Subcutaneous abdominal adipose tissue (tissue), 5 donors: Measurements from ENCODE around the gene INCENP.

Experiments used
- H3K27ac ChIP-seq: one replicate; pipeline ENCODE4 v1.7.0; 2013; ENCODE audit warnings: low read depth, mild to moderate bottlenecking, inconsistent platforms, low read length, moderate library complexity
- H3K27me3 ChIP-seq, 5 donors: one replicate each; pipeline ENCODE4 v1.7.0; 2013; ENCODE audit warnings: low read length in 5 of 5, inconsistent platforms in 1 of 5; ENCODE audit not compliant: control insufficient read depth in 5 of 5, insufficient read depth in 4 of 5
- H3K36me3 ChIP-seq, 5 donors: one replicate each; pipeline ENCODE4 v1.7.0; 2013; ENCODE audit warnings: low read length in 5 of 5; ENCODE audit not compliant: control insufficient read depth in 5 of 5, insufficient read depth in 5 of 5
- H3K4me1 ChIP-seq, 5 donors: one replicate each; pipeline ENCODE4 v1.7.0; 2013; ENCODE audit warnings: low read length in 5 of 5, mild to moderate bottlenecking in 3 of 5, moderate library complexity in 1 of 5; ENCODE audit not compliant: control insufficient read depth in 5 of 5, insufficient read depth in 5 of 5
- H3K4me3 ChIP-seq, 5 donors: one replicate each; pipeline ENCODE4 v1.7.0; 2013; ENCODE audit warnings: low read length in 5 of 5, low read depth in 1 of 5
- H3K9ac ChIP-seq, 5 donors: one replicate each; pipeline ENCODE4 v1.7.0; 2013; ENCODE audit warnings: low read length in 5 of 5, mild to moderate bottlenecking in 4 of 5, moderate library complexity in 3 of 5
- H3K9me3 ChIP-seq, 5 donors: one replicate each; pipeline ENCODE4 v1.7.0; 2013; ENCODE audit warnings: low read length in 5 of 5; ENCODE audit not compliant: control insufficient read depth in 5 of 5
- donor health status: healthy.
- donor health status: healthy.
- donor health status: healthy.
- donor health status: healthy.
- donor health status: healthy.

INCENP gene

DNA sequence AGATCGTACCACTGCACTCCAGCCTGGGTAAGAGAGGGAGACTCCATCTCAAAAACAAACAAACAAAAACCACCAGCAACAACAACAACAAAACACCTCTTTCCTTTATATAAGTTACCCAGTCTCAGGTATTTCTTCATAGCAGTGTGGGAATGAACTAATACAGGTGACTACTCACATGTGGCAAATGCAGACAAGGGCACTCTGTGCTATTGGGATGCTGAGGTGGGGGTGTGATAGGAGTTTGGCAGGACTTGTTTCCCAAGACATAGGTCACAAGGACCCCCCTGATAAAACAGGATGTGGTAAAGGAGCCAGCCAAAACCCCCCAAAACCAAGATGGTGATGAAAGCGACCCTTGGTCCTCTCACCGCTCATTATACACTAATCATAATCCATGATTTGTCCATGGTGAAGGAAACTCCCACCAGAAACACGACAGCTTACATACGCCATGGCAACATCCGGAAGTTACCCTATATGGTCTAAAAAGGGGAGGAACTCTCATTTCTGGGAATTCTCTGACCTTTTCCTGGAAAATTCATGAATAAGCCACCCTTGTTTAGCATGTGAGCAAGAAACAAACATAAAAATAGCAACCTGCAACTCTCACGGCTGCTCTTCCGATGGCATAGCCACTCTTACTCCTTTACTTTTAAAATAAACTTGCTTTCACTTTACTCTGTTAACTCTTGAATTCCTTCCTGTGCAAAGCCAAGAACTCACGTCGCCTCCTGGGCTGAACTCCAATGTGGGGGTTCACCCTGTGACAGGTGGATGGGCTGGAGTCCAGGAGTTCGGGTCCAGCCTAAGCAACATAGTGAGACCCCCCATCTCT is 18.8 kb upstream of the INCENP start:
- Histone ChIP-seq H3K27ac (peak overlapping the region; percentile 66), H3K27me3 (no peaks in the 10 kb centered on the region), H3K9ac (peak overlapping the region in 4 of 5 donors; percentile 23 to 71 (median 52)), H3K4me1 (peaks cover 7 to 20% (median 13%) of the 10 kb centered on the region in 5 donors), H3K9me3 (no peaks in the 10 kb centered on the region), H3K4me3 (peak overlapping the region; percentile 33 to 67 (median 52)), H3K36me3 (no peaks in the 10 kb centered on the region)

DNA sequence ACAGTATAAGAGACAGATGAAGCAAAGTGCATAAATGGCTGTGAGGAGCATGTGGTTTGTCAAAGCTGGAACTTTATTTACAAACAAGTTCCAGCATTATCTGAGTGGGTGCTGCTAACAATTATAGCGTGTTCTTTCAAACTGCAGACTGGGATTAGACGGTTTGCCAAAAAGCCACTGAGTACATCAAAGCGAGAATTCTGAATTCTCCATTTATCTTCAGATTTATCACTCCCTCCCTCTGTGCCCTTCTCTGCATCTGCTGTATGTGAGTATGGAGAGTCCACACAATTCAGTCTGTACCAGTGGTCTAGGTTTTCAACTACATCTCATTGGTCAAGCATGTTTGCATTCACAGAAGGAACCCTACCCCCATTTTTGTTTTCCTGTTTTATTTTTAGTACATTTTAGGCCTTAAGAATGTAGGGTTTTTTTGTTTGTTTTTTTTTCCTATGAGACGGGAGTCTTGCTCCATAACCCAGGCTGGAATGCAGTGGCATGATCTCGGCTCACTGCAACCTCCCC is 18.1 kb upstream of the INCENP start:
- Histone ChIP-seq H3K27me3 (no peaks in the 10 kb centered on the region), H3K36me3 (no peaks in the 10 kb centered on the region), H3K9me3 (no peaks in the 10 kb centered on the region), H3K4me1 (peaks cover 7 to 20% (median 13%) of the 10 kb centered on the region in 5 donors), H3K4me3 (peak overlapping the region; percentile 33 to 67 (median 52)), H3K27ac (peak overlapping the region; percentile 66), H3K9ac (peak overlapping the region in 4 of 5 donors; percentile 23 to 71 (median 52))

DNA sequence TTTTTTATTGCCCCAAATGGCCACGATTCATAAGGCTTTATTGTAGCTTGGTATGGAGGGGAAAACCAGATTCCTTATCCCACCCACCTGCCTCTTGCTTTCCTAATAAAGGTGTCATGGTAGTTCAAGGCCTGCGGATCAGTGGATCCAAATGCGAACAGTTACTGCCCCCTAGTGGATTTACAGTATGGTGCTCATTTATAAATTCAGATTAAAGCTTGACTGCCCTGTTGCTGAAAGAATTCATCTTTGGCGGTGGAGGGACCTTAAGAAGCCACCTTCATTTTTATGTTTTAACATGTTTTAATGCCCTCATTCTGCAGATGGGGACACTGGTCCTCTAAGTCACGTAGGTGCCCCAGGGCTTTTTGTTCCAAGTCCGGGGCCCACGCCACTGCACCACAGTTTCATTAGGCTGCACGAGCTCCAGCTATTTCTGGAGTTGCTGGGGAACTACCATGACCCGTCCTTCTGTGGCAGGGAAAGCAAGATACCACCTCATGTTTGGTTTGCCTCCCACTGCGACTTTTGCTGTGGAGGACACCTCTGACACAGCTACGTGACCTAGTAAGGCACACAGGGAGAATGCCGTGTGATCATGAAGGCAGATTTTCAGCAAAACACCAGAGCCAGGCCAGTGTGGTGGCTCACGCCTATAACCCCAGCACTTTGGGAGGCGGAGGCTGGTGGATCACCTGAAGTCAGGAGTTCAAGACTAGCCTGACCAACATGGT is 15.6 kb upstream of the INCENP start:
- no peaks in the 10 kb centered on the region for H3K9me3 ChIP-seq
- H3K27me3 ChIP-seq = no peaks in the 10 kb centered on the region
- no peak overlapping the region for H3K27ac ChIP-seq
- H3K4me3 ChIP-seq = no peak overlapping the region
- H3K4me1 ChIP-seq = peaks cover 7 to 28% (median 18%) of the 10 kb centered on the region in 5 donors
- no peak overlapping the region for H3K9ac ChIP-seq
- H3K36me3 ChIP-seq = no peaks in the 10 kb centered on the region

DNA sequence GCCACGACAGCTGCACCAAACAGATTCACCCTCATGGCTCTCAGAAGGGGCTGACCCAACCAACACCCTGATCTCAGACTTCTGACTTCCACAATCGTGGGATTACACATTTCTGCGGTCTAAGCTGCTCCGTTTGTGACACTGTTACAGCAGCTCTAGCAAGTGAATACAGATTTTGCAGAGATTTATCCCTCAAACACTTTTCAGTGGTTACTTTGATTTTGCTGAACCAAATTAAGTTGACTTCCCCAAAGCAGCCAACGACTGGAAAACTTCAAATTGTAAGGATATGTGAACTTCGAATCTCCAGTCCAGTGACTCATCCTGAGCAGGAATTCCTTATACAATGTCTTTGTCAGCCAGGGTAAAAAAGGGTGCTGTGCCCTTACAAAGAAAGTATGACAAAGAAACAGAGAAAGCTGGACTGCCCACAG is 14.8 kb upstream of the INCENP start:
- no peaks in the 10 kb centered on the region for H3K36me3 ChIP-seq
- H3K9me3 ChIP-seq = no peaks in the 10 kb centered on the region
- H3K4me3 ChIP-seq = no peak overlapping the region
- H3K9ac ChIP-seq = no peak overlapping the region
- no peak overlapping the region for H3K27ac ChIP-seq
- H3K27me3 ChIP-seq = no peaks in the 10 kb centered on the region
- H3K4me1 ChIP-seq = peaks cover 7 to 28% (median 18%) of the 10 kb centered on the region in 5 donors

DNA sequence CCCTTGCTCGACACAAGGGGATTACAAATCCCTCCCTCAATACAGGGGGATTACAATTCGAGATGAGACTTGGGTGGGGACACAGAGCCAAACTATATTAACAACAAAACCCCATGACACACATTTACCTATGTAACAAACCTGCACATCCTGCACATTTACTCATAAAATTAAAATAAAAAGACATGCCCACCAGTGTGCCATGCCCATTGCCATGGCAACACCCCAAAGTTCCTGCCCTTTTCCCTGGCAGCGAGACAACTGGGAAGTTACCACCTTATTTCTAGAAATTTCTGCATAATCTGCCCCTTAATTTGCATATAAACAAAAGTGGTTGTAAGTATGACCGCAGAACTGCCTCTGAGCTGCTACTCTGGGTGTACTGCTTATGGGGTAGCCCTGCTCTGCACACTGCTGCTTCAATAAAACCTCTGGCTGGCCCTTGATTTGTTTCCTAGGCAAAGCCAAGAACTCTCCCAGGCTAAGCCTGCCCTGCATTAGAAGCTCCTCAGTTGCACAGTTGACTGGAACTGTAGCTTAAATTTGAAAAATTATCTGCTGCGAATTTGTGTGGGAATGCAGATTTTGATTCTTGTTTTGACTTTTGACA is 8.6 kb upstream of the INCENP start:
- peaks cover 0 to 8% (median 5%) of the 10 kb centered on the region in 5 donors for H3K4me1 ChIP-seq
- no peak overlapping the region for H3K27ac ChIP-seq
- H3K9me3 ChIP-seq = peaks cover 0 to 8% (median 5%) of the 10 kb centered on the region in 5 donors
- no peaks in the 10 kb centered on the region for H3K27me3 ChIP-seq
- H3K4me3 ChIP-seq = no peak overlapping the region
- no peak overlapping the region for H3K9ac ChIP-seq
- H3K36me3 ChIP-seq = no peaks in the 10 kb centered on the region

DNA sequence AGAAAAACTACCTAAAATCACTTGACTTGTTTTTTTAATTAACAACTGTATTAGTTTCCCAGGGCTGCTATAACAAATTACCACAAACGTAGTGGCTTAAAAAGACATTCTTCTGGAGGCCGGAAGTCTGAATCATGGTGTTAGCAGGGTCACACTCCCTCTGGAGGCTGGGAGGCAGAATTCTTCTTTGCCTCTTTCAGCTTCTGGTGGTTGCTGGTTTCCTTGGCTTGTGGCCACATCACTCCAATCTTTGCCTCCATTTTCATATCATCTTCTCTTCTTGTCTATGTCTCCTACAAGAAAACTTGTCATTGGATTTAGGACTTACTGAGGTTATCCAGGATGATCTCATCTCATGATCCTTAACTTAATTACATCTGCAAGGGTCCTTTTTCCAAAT is 7.4 kb upstream of the INCENP start:
- Histone ChIP-seq H3K4me1 (peaks cover 0 to 8% (median 5%) of the 10 kb centered on the region in 5 donors), H3K9ac (no peak overlapping the region), H3K36me3 (no peaks in the 10 kb centered on the region), H3K9me3 (peaks cover 0 to 8% (median 5%) of the 10 kb centered on the region in 5 donors), H3K27me3 (no peaks in the 10 kb centered on the region), H3K27ac (no peak overlapping the region), H3K4me3 (no peak overlapping the region)

DNA sequence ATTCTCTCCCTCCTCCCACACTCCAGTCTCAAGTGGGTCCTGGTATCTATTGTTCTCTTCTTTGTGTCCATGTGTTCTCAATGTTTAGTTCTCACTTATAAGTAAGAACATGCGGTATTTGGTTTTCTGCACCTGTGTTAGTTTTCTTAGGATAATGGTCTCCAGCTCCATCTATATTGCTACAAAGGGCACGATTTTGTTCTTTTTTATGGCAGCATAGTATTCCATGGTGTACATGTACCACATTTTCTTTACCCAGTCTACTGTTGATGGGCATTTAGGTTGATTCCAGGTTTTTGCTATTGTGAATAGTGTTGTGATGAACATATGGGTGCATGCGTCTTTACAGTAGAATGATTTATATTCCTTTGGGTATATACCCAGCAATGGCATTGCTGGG is 4.2 kb upstream of the INCENP start:
- H3K27ac ChIP-seq = no peak overlapping the region
- no peak overlapping the region for H3K4me3 ChIP-seq
- no peaks in the 10 kb centered on the region for H3K27me3 ChIP-seq
- H3K4me1 ChIP-seq = peaks cover 1 to 13% (median 10%) of the 10 kb centered on the region in 5 donors
- H3K9me3 ChIP-seq = peaks cover 0 to 8% (median 5%) of the 10 kb centered on the region in 5 donors
- H3K9ac ChIP-seq = no peak overlapping the region
- no peaks in the 10 kb centered on the region for H3K36me3 ChIP-seq

DNA sequence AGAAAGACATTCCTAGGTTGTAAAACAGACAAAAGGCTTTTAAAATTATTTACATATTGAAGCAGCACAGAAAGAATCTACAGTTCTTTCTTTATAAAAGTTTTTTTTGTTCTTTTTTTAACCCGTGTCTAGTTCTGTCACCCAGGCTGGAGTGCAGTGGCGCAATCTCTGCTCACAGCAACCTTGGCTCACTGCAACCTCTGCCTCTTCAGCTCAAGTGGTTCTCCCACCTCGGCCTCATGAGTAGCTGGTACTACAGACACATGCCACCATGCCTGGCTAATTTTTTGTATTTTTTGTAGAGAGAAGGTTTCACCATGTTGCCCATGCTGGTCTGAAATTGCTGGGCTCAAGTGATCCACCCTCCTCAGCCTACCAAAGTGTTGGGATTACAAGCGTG is 3.8 kb upstream of the INCENP start:
- Histone ChIP-seq H3K27ac (no peak overlapping the region), H3K9ac (no peak overlapping the region), H3K36me3 (no peaks in the 10 kb centered on the region), H3K9me3 (peaks cover 0 to 8% (median 5%) of the 10 kb centered on the region in 5 donors), H3K4me1 (peaks cover 5 to 17% (median 15%) of the 10 kb centered on the region in 5 donors), H3K27me3 (no peaks in the 10 kb centered on the region), H3K4me3 (no peak overlapping the region)

DNA sequence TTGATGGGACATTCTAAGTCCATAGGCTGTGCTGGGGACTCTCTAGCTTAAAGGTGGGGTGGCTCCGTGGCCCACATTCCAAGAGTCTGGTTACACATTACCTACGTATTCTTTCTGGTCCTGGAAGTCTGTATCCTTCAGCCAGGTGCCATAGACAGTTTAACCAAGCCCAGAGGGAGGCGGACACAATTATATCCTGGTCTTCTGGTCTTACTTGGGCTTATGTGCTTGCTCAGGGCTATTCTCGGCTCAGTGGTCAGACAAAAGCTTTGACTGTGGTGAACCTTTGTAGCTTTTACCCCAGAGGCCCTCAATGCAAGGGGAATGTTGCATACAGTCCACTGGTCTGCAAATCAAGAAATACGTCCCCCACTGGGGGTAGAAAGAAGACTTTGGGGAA is 3.4 kb upstream of the INCENP start:
- Histone ChIP-seq H3K36me3 (no peaks in the 10 kb centered on the region), H3K27ac (no peak overlapping the region), H3K4me3 (no peak overlapping the region), H3K4me1 (peaks cover 5 to 21% (median 19%) of the 10 kb centered on the region in 5 donors), H3K9ac (no peak overlapping the region), H3K27me3 (no peaks in the 10 kb centered on the region), H3K9me3 (peaks cover 0 to 8% (median 5%) of the 10 kb centered on the region in 5 donors)
